ENCODE results near the gene CA5A. TPM values are rescaled to one million over a fixed set of nuclear protein-coding genes. Genes with fewer than 3 reads are reported as not detected.
A peak's percentile ranks its signal among the peaks of the same experiment; 100 is the strongest.
"Not testable (repeated sequence)": the region's sequence is repeated elsewhere in the genome, so short reads cannot be mapped to it uniquely, and the experiment has no call there.

The CA5A gene
- total and polyA plus RNA-seq, 9 of the 15 experiments (the other 6 are each of a cell fraction or from before 2014, with no cell fraction given), result not detected

DNA sequence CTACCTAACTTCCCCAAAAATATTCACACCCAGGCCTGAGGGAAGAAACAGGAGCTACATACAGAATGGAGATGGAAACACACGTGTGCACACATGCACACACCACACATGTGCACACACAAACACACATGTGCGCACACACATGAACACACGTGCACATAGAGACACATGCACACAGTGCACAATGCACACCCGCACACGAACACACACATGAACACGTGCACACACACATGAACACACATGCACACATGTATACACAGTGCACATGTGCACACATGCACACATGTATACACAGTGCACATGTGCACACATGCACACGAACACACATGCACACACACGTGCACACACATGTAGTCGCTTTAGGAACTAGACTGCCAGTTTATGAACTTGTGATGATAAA lies 18.8 kb downstream of the CA5A start (continued):
- TF ChIP-seq LCOR (CRISPR knock-in tag; IDR thresholded peaks at IDR 0.05) (no peak), ARID2 (IDR thresholded peaks at IDR 0.05) (peak; percentile 33; the same call in 1 of the 2 replicates), SETDB1 (IDR thresholded peaks at IDR 0.05; ENCODE audit: low read length) (no peak), ZNF668 (CRISPR knock-in tag; IDR thresholded peaks at IDR 0.05) (no peak), TAF1 (IDR thresholded peaks at IDR 0.05; ENCODE audit: control insufficient read depth, extremely low read depth, insufficient read depth, low read length, severe bottlenecking) (no peak), TEAD1 (CRISPR knock-in tag; IDR thresholded peaks at IDR 0.05) (no peak), KDM1A (IDR thresholded peaks at IDR 0.05) (peak in 1 of 2 experiments; percentile 93; a peak in 2 of 4 replicates), ZNF584 (CRISPR knock-in tag; IDR thresholded peaks at IDR 0.05; ENCODE audit: low read depth) (no peak)
- TF ChIP-seq, protein P1, sequence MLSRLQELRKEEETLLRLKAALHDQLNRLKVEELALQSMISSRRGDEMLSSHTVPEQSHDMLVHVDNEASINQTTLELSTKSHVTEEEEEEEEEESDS (CRISPR knock-in tag; IDR thresholded peaks at IDR 0.05), result no peak

DNA sequence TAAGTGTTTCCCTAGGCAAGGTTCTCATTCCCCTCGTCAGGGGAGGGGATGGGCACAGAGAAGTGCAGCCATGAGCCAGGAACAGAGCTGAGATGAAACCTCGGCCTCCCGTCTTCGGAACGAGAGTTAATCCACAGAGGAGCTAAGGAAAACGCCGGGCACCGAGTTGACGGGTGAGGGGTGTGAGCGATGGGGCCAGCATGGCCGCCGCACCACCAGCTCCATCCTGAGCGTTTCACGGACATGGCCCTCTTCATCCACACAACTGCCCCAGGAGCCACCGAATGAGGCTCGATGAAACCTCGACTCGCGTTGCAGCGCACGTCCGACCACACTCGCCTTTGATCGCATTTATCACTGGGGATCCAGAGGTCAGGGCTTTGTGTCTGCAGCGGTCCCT lies 21.5 kb downstream of the CA5A start:
- in situ Hi-C loops (cut with MboI), result no loop called here
- FAIRE-seq (no peak), DNase-seq (ENCODE audit: extremely low read depth in 1 of 4, low spot score in 3 of 4) (no peak), ATAC-seq (no peak)
- H3K4me1 ChIP-seq (replicated peaks in 1 of 2; ENCODE audit: control insufficient read depth in 2 of 2, insufficient read depth in 2 of 2, low read length in 2 of 2), result peaks cover 10 to 28% of the 10 kb centered on the region in 2 experiments; a peak in 4 of 5 replicates
- no peaks in the 10 kb centered on the region for H3K36me3 ChIP-seq (ENCODE audit: control insufficient read depth, insufficient read depth, low read length)
- no peak overlapping the region for H3K27ac ChIP-seq (ENCODE audit: extremely low read depth, low read depth, low read length)
- H3K27me3 ChIP-seq (ENCODE audit: control insufficient read depth in 2 of 2, insufficient read depth in 2 of 2, low read length in 2 of 2), result peaks cover 2 to 22% of the 10 kb centered on the region in 2 experiments; a peak in 3 of 5 replicates
- no TSS peak for BruUV-seq (replicated peaks)
- TF ChIP-seq ELF2 (CRISPR knock-in tag; IDR thresholded peaks at IDR 0.05), result no peak
- H3K9me3 ChIP-seq (replicated peaks; ENCODE audit: control insufficient read depth, insufficient read depth, low read depth, low read length), result no peaks in the 10 kb centered on the region
- no peaks in the 10 kb centered on the region for H3K9me1 ChIP-seq (ENCODE audit: control insufficient read depth, insufficient read depth, low read length)
- POLR2A ChIA-PET, result interaction anchor here (0.9 to 1.6 kb wide), 2 partner anchors 14 to 18 kb away, joined by 3 read pairs; no protein-coding TSS in a partner anchor
- no peak overlapping the region for H3K4me3 ChIP-seq
- no peak overlapping the region for H3K4me2 ChIP-seq (ENCODE audit: insufficient read depth, low read length)
- H2AFZ ChIP-seq (ENCODE audit: low read depth, low read length), result no peak overlapping the region
- H4K20me1 ChIP-seq (replicated peaks; ENCODE audit: control insufficient read depth, insufficient read depth, low read length), result no peaks in the 10 kb centered on the region
- intact Hi-C loops (cut with micrococcal nuclease), result no loop called here
- H3K9ac ChIP-seq (ENCODE audit: insufficient read depth in 1 of 2, low read depth in 2 of 2, low read length in 2 of 2), result no peak overlapping the region; a peak in 1 of 4 replicates
- CTCF ChIA-PET (ENCODE audit: low intra/inter-chr PET ratio), result no interaction called here
- WGBS (ENCODE audit: insufficient coverage, low coverage, missing lambda C conversion rate), result 61% methylated on average over 21 of the region's 25 CpGs
- no peaks in the 10 kb centered on the region for H3K79me2 ChIP-seq (ENCODE audit: control insufficient read depth, insufficient read depth, low read length)

DNA sequence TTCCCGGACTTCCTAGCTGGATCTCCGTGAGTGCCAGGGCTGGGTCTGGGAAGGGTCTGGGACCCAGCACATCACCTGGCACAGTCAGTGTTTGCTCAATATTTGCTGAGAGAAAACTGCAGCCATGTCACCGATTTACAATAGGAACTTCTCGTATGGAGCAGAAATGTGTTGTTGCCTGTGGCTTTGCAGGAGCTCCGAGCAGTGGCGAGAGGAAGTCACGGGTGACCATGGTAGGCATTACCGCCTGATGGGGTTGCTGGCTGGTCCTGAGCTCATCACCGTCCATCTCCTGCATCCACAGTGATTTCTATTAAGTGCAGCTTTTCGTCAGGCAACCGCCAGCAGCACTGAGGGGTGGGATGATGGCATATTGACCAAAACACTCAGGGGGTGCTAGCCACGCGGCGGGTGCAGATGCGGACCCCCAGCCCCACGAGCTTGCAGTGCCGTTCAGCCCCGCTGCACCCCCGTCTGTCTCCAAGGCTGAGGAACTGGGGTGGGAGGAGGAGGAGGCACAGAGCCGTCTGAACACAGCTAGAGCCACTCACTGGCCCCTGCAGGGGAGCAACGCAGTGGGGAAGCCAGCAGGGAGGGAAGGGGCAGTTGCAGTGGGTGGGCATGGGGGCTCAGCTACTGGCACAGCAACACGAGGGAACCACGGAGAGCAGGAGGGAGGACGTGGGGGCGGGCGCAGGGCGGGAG lies 22.2 kb downstream of the CA5A start:
- 21% methylated on average over 22 of the region's 27 CpGs for WGBS (ENCODE audit: insufficient coverage, low coverage, missing lambda C conversion rate)
- H3K4me3 ChIP-seq; H3K36me3 ChIP-seq (ENCODE audit: control insufficient read depth, insufficient read depth, low read length); intact Hi-C loops (cut with micrococcal nuclease); ATAC-seq; H3K79me2 ChIP-seq (ENCODE audit: control insufficient read depth, insufficient read depth, low read length); H3K4me2 ChIP-seq (ENCODE audit: insufficient read depth, low read length); H3K27ac ChIP-seq (ENCODE audit: extremely low read depth, low read depth, low read length); H3K9ac ChIP-seq (ENCODE audit: insufficient read depth in 1 of 2, low read depth in 2 of 2, low read length in 2 of 2); FAIRE-seq; H2AFZ ChIP-seq (ENCODE audit: low read depth, low read length); H3K9me3 ChIP-seq (replicated peaks; ENCODE audit: control insufficient read depth, insufficient read depth, low read depth, low read length); CTCF ChIA-PET (ENCODE audit: low intra/inter-chr PET ratio); H3K9me1 ChIP-seq (ENCODE audit: control insufficient read depth, insufficient read depth, low read length); BruUV-seq (replicated peaks); H4K20me1 ChIP-seq (replicated peaks; ENCODE audit: control insufficient read depth, insufficient read depth, low read length); in situ Hi-C loops (cut with MboI); DNase-seq (ENCODE audit: extremely low read depth in 1 of 4, low spot score in 3 of 4): not testable (repeated sequence)
- H3K4me1 ChIP-seq (replicated peaks in 1 of 2; ENCODE audit: control insufficient read depth in 2 of 2, insufficient read depth in 2 of 2, low read length in 2 of 2), result peaks cover 10 to 25% of the 10 kb centered on the region in 2 experiments; a peak in 4 of 5 replicates
- H3K27me3 ChIP-seq (ENCODE audit: control insufficient read depth in 2 of 2, insufficient read depth in 2 of 2, low read length in 2 of 2), result peaks cover 2 to 16% of the 10 kb centered on the region in 2 experiments; a peak in 3 of 5 replicates
- POLR2A ChIA-PET, result interaction anchor here (0.5 to 1.6 kb wide), 4 partner anchors 13 to 385 kb away, joined by 3 read pairs; no protein-coding TSS in a partner anchor

Data from K562 (cell line).